ENCODE results near the gene LONRF2. TPM values are rescaled to one million over a fixed set of nuclear protein-coding genes. Genes with fewer than 3 reads are reported as not detected.

Gene LONRF2
- total RNA-seq, 2 donors from 2014 or later, result 0.17 to 1.7 TPM

GRCh38 chr2:100309311-100309710 is 13.0 kb downstream of the LONRF2 start:
- DNase-seq, result no peak
- Histone ChIP-seq H3K36me3 (no peaks in the 10 kb centered on the region), H3K4me1 (no peaks in the 10 kb centered on the region), H3K9ac (ENCODE audit: low read depth in 2 of 2, low read length in 2 of 2) (no peak overlapping the region), H3K4me3 (no peak overlapping the region), H3K27ac (no peak overlapping the region), H3K9me3 (no peaks in the 10 kb centered on the region), H3K27me3 (no peaks in the 10 kb centered on the region)
- intact Hi-C loops (cut with DNase I), result no loop called here
- no peak for TF ChIP-seq CTCF (IDR thresholded peaks at IDR 0.05)

GRCh38 chr2:100303744-100304143 is 18.6 kb downstream of the LONRF2 start:
- no peaks in the 10 kb centered on the region for H3K36me3 ChIP-seq
- no peaks in the 10 kb centered on the region for H3K9me3 ChIP-seq
- H3K4me3 ChIP-seq, result no peak overlapping the region
- intact Hi-C loops (cut with DNase I), result no loop called here
- DNase-seq, result no peak
- no peaks in the 10 kb centered on the region for H3K27me3 ChIP-seq
- no peak overlapping the region for H3K27ac ChIP-seq
- H3K9ac ChIP-seq (ENCODE audit: low read depth in 2 of 2, low read length in 2 of 2), result no peak overlapping the region
- no peak for TF ChIP-seq CTCF (IDR thresholded peaks at IDR 0.05)
- no peaks in the 10 kb centered on the region for H3K4me1 ChIP-seq

- no peak overlapping the region for H3K27ac ChIP-seq
- no peaks in the 10 kb centered on the region for H3K4me1 ChIP-seq
- no peak for DNase-seq
- H3K36me3 ChIP-seq, result no peaks in the 10 kb centered on the region
- H3K4me3 ChIP-seq, result no peak overlapping the region
- intact Hi-C loops (cut with DNase I), result no loop called here
- no peaks in the 10 kb centered on the region for H3K27me3 ChIP-seq
- H3K9me3 ChIP-seq, result no peaks in the 10 kb centered on the region
- no peak for TF ChIP-seq CTCF (IDR thresholded peaks at IDR 0.05)
- H3K9ac ChIP-seq (ENCODE audit: low read depth in 2 of 2, low read length in 2 of 2), result no peak overlapping the region
These were observed 19.8 kb downstream of the LONRF2 start for GRCh38 chr2:100302585-100302892.

- intact Hi-C loops (cut with DNase I), result no loop called here
- Histone ChIP-seq H3K9ac (ENCODE audit: low read depth in 2 of 2, low read length in 2 of 2) (no peak overlapping the region), H3K27me3 (no peaks in the 10 kb centered on the region), H3K36me3 (no peaks in the 10 kb centered on the region), H3K9me3 (no peaks in the 10 kb centered on the region), H3K4me1 (no peaks in the 10 kb centered on the region), H3K4me3 (no peak overlapping the region), H3K27ac (no peak overlapping the region)
- no peak for DNase-seq
- TF ChIP-seq CTCF (IDR thresholded peaks at IDR 0.05), result no peak
These were observed 20.3 kb downstream of the LONRF2 start for GRCh38 chr2:100301881-100302584.

- intact Hi-C loops (cut with DNase I), result no loop called here
- no peak overlapping the region for H3K4me3 ChIP-seq
- TF ChIP-seq CTCF (IDR thresholded peaks at IDR 0.05), result no peak
- no peaks in the 10 kb centered on the region for H3K9me3 ChIP-seq
- no peak for DNase-seq
- H3K9ac ChIP-seq (ENCODE audit: low read depth in 2 of 2, low read length in 2 of 2), result no peak overlapping the region
- no peaks in the 10 kb centered on the region for H3K27me3 ChIP-seq
- H3K4me1 ChIP-seq, result no peaks in the 10 kb centered on the region
- no peak overlapping the region for H3K27ac ChIP-seq
- H3K36me3 ChIP-seq, result no peaks in the 10 kb centered on the region
These were observed 22.8 kb downstream of the LONRF2 start for GRCh38 chr2:100299548-100299947.
